ENCODE data around the gene CTDP1. TPM values are rescaled to one million over a fixed set of nuclear protein-coding genes. Genes with fewer than 3 reads are reported as not detected.

Gene CTDP1
- total RNA-seq, 1 donor from 2014 or later: 43.3 TPM

DNA sequence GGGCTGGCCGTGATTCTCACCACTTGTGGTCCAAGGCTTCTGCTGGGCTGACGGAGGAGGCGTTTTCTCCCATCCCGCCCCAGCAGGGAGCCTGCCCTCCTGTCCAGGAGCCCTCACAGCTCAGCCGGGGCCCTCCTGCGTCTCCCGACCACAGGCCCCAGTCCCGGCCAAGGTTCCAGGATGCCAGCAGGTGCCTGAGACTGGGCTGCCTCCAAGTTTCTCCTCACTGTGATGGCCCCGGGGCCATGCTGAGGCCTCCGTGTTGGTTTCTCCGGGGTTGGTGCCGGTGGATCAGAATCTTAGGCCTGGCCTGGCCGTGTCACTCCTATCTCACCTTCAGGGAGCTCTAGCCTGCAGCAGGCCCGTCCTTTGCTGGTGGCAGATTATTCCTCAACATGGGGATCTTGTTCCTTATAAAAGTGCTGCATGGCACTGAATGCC, 124.0 kb downstream of the CTDP1 start:
- DNase-seq (ENCODE audit: low spot score): no peak
- no peaks in the 10 kb centered on the region for H3K9me3 Mint-ChIP-seq
- no peaks in the 10 kb centered on the region for H3K36me3 Mint-ChIP-seq (ENCODE audit: low read depth)
- H3K4me3 Mint-ChIP-seq (ENCODE audit: low read depth): no peak overlapping the region
- no peak overlapping the region for H3K27ac Mint-ChIP-seq
- H3K27me3 Mint-ChIP-seq (ENCODE audit: low read depth): peaks cover 19% of the 10 kb centered on the region
- intact Hi-C loops (cut with micrococcal nuclease): no loop called here
- H3K4me1 Mint-ChIP-seq (ENCODE audit: low read depth): peaks cover 2% of the 10 kb centered on the region

Other genes with a start within 250 kb of the CTDP1 start
- not detected in 2 replicates for gene KCNG2, start 118.1 kb downstream of the CTDP1 start, total RNA-seq